GM21390 (cell line): ENCODE measurements around the gene CCBE1.

Source experiments
- ATAC-seq: cut with Tn5 transposase; IDR thresholded peaks from one replicate; pipeline ENCODE4 v1.9.1; 2021; ENCODE audit not compliant: unreplicated experiment

CCBE1 gene

DNA sequence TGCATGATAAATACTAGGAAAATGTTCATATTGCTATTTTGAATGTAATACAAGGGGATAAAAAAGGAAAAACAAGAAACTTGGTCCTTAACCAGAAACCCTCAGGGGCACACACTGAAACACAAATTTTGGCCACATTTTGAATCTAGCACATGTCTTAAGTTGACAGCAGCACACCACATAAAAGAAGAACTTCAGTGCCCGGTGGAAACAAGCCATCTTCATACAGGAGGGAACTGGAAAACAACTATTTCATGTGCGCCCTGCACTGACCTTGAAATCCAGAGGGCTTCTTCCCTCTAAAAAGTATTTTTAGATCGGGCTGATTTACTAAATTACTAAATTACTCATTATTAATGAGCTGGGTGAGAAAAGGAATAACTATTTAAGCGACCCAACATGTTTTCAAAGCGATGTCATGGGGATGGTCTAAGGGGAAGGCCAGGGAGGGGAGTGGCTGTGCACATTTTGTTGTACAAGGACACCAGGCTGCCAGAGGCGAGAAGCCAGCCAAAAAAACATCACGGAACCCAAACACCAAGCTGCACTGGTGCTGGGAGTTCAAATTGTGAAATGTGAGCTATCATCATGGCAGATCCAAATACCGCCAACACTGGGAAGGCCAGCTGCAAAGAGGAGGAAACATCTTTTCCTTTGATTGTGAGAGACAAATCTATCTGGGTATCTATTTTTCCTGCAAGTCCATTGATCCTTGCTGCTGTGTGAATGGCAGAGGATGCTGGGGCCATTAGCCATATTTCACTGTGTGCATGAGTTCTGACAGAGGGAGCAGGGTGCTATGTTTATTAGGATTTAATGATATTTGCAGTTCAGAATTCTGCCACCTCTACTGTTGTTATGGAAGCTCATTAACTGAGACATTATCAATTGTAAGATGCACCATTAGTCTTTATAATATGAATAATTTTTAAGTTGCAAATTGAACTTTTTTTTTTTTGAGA lies 187.5 kb downstream of the CCBE1 start:
- ATAC-seq: no peak

DNA sequence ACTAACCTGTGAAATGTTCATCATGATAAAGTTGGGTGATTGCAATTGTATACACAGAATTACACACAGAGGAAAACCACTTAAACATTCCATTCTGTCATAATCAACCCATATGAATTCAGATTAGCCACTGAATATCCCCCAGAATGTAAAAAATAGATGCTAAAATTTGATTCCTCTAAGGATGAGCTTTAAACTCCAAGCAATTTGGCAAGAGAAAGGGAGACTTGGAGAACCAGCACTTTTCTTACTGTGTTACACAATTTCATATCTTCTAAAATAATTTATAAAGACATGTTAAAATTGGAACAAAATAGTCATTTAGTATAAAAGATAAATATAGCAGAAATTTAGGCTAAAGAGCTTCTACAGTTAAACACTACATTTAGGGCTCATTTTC lies 191.9 kb downstream of the CCBE1 start:
- no peak for ATAC-seq

DNA sequence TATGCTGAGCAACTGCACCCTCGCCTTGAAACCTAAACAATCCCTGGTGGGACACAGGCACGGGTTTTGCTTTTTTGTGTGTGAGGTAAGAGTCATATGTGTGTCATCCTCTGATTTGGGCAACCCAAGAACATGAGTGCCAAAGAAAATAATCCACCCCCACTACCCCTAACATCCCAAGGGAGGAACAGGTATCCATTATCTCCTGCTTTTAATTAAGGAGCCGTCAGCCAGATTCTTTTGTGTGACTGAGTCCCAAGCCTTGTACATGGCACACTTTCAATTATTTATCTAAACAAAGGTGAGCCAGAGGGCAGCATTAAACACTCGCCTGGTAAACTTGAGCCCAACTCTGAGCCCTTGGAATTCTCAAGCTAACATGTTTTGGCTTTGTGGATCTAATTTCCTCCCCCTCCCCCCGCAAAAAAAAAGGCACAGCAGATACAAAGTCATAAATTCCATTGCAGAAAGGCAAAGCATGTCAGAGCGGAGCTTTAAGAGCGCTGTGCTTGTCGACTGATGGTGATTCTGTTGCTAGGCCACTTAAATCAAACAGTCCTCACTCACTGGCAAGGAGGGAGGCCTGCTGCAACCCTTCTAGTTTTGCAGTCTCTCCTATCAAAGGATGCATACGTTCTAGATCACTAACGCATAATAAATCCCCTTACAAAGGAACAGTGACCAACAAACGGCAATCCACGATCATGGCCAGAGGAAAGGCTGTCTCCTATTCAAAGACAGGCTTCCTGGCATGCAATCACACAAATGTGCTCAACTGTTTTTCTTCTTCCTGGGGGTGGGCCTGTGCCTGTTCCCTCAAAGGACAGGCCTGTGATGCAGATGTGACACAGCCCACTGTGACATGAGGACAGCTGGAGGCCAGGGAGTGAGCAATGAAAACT lies 194.7 kb downstream of the CCBE1 start:
- ATAC-seq: no peak

DNA sequence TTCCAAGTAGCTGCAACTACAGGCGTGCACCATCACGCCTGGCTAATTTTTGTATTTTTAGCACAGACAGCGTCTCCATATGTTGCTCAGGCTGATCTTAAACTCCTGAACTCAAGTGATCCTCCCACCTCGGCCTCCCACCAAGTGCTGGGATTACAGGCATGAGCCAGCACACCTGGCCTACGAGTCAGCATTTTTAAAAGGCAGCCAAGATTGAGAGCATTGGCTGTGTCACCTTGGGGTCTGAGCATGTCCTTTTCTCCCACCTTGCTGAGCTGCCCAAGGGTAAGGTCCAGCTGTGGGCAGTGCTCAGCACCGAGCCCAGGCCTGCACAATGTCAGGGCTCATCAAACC lies 195.3 kb downstream of the CCBE1 start:
- no peak for ATAC-seq

DNA sequence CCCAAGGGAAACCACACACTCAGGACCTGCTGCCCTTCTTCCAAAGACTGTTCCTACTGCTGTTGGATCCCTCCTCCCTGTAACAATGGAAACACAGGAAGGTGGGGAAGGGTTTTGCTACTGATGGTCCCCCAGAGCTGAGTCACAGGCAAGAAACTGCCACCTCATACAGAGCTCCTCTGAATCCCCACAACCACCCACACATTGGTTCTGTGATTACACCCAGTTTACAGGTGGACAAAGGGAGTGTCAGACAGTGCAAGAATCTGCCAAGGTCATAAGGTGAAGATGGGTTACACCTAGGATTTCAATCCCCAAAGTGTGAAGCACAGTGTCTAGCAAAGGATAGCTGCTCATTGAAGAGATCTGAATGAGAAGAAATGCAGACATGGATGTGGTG lies 196.5 kb downstream of the CCBE1 start:
- no peak for ATAC-seq

DNA sequence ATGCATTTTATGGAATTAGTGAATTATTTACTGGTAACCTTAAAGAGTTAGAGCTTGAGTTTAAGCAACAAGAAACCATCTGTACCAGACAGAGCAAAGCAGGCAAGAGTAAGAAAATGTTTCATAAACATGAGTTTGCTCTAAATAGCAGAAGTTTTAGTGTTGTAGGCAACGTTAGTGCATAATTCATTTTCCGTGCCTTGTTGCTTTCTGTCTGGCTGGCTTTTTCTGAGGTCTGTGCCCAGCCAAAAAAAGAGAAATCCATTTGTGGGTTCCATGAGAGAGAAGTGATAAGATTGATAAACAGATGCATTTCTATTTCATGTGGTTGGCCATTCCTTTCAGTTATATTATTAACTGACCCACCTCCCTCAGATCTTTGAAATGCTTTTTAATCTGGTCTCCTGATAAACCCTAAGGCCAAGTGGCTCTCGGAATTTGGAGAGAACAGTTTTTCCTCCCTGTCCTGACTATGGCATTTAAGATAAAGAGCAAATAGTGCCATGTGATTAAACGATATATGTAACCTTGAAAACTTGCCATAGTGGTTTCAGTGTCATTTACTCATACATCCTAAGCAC lies 198.6 kb downstream of the CCBE1 start:
- ATAC-seq: no peak

DNA sequence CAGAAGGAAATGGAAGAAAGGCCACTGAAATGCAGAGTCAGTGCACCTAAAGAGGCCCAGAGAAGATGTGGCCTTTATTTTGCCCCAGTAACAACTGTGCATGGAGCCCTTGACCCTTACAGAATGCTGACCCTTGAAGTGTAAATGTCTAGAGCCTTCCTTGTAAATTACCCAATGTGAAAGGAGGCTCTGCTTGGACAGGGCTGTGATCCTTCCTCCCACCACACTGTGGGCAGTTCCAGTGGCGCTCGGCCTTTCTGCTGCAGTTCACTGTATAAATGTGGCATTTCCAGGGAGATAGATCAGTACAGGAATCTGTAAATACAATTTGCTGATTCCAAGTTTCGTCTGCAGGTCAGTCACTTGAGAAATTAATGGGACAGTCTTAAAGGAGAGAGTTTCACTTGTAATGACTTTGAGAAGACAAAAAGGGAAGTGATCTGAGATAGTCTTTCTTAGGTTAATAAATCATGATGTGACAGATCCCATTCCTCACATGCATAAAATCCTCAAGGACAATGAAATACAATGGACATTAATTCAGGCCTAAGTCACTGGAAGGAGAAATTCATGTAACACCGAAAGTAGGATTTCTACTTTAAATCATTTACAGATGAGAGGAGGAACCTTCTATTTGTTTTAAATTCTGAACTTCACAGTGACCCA lies 204.3 kb downstream of the CCBE1 start:
- ATAC-seq: no peak

DNA sequence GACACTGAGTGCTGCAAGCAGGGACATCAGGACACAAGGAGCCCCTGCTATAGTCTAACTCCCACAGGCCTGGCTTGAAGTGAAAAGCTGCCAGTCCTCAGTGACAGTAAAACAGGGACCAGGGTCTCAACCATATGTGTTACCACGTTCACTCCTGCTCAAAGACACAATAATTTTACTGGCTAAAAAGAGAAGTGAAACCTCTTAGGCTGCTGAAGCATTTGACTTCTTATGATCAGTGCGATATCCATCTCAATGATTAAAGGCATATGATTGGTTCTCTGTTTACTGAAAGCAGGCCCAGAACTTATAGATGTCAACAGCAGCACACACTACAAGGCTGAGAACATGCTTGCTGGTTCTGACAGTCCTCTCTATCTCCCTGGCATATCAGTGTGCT lies 208.3 kb downstream of the CCBE1 start:
- ATAC-seq: no peak

DNA sequence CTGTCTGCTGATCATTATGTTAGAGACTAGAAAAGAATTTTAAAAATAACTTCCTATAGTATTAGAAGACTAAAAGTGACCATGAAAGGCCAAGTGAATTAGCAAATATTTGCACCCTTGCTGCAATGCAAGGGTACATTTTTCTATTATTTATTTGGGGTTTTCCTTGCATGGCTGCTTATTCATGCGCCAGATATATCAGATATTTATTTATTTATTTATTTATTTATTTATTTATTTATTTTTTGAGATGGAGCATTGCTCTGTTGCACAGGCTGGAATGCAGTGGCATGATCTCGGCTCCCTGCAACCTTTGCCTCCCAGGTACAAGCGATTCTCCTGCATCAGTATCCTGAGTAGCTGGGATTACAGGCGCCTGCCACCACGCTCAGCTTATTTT lies 211.8 kb downstream of the CCBE1 start:
- no peak for ATAC-seq

DNA sequence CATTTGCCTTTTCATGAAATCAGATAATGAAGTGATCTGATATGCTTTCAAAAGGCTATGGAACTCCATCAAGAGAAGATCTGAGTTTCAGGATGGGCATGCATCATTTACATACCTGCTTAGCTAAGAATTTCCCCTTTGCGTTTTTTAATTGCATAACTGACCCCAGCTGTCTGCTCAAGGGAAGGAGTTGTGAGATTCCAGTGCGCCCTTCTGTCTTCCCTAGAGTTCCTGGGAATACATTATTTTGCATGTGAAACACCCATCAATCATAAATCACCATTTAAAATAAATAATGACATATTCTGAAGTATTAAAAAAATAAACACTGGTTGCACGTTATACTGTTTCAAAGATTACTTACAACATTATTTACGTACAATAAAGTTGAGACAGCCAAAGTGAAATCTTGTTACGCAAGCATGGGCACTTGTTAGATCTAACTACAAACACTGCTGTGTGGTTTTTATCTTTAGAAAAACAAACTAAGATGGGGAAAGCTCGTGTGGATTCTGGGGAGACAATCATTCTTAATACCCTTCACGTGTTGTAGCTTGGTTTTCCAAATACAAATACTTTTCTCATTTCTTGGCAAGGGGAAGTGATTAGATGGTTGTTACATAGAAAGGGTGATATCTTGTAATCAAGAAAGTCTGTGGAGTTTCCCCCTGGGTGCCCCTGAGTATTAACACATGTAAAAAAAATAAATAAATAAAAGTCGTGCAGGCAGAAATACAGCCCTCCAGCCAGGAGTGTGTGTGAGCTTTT lies 212.5 kb downstream of the CCBE1 start:
- ATAC-seq: no peak

DNA sequence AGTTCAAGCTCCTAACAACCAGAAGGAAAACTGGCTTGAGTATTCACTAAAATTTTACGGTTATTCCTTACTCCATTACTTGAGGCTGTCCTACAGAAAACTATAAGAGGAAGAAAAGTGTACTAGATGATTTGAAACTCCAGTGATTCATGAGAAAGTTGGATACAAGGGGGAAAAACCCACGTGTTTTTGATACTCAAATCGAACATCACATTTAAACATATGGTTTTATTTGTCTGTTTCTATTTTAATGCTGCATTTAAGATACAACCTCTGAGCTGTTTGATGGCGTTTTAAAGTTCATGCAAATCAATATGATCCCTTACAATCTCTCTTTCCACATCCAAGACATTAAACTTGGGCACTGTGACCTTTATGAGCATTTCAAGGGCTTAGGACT lies 213.1 kb downstream of the CCBE1 start:
- no peak for ATAC-seq

DNA sequence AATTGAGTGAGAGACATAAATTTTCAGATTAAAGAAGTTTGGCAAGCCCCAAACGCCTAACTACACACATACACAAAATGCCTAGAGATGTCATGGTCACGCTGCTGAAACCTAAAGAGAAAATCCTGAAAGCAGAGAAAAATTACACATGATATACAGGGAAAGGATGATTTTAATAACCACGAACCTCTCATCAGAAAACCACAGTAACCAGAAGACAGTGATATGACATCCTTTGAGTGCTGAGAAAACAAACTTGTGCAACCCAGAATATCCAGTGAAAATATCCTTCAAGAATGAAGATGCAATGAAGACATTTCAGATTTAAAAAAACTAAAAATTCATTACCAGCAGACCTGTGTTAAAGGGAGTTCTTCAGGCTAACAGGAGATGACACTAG lies 215.8 kb downstream of the CCBE1 start:
- no peak for ATAC-seq

DNA sequence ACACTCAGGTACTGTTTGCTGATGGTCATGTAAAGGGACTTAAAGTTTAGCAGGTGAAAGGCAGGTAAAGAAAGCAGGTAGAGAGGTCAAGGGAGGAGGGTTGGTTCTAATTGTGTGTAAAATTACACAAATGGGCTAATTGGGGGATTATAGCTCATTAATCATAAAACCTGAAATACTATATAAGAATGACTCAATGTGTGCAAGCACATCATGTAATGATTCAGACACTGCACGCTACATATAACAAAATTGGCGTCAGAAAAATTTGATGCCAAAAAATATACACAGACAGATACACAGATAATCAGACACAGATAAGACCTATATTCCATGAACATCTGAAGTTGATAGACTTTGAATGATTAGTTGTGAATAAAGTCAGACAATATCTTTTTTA lies 217.4 kb downstream of the CCBE1 start:
- no peak for ATAC-seq

DNA sequence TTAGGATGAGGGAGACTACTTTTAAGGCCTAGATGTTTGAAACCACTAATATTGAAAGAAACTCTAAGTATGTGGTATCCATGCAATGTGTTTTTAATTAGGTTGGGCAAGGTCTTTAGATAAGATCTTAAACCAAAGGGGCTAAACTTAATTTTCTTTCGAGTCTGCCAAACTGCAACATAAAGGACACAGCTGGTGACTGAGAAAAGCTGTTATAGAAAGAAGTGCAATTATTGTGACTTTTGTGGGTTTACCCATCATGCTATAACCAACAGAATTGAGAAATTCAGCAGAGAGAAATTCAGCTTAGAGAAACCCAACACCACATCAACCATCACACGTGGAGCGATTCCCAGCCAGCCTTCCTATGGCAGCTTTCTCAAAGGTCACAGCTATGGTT lies 218.6 kb downstream of the CCBE1 start:
- ATAC-seq: no peak

DNA sequence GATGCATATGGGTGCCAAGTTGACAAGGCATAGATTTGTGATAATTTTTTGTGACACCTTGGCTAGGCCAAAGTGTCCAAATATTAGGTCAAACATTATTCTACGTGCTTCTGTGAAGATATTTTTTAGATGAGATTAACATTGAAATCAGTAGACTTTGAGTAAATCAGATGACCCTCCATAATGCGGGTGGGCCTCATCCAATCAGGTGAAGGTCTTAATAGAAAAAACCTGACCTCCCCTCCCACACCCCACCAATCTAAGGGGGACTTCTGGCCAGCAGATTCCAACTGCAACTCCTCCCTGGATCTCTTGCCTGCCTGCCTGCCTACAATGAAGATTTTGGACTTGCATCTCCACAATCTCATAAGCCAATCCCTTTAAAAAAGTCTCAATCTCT lies 219.4 kb downstream of the CCBE1 start:
- ATAC-seq: no peak

DNA sequence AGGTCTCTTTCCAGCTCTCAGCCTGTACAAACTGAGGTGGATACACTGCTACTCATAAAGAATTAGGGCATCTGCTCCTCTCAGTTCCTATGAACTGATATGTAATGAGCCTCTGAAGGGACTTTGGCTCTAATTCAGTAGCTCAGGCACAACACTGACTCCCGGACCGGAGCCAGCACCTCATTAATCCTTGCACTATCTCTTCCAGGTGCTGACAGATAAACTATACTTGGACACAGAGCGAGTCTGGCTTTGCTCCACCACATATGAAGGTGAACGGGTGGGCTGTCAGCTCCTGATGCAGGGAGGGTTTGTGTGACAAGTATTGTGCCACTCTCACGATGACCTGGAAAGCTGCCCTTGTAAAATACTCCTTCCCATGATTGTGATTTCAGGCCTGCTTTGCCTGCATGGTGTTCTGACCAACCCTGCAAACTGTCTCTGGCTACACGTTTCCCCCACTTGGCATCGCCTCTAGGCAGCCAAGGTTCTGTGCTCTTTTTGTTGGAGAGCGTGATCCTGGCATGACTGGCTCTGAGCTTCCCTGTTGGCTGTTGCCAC lies 226.6 kb downstream of the CCBE1 start:
- ATAC-seq: no peak

DNA sequence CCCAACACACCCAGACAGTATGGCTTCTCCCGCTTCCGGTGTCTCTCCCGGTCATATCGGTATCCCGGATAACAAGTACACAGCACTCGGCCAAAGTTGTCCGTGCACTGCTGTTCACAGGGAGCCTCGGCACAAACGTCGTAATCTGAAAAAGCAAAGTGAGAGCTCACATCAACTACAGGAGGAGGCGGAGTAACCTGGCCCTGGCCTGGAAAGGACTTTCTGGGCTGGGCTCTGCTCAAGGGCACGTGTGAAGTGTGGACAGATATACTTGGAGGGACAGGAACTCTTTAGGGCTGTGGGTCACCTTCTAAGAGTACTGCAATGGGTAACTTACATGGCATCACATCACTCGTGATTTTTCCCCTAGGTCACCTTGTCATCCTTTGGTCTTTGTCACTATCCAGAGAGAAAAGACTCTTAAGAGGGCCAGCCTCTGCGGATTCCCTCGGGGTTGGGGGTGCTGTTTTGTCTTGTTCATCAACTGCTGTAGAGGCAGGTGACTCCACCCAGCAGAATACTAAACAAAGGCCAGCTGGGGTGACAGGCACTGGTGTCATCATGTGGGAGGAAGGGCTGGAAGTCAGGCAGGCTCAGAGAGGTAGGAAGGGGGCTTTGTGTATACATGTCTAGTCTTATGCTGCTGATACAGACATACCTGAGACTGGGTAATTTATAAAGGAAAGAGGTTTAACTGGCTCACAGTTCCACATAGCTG lies 227.6 kb downstream of the CCBE1 start:
- no peak for ATAC-seq

DNA sequence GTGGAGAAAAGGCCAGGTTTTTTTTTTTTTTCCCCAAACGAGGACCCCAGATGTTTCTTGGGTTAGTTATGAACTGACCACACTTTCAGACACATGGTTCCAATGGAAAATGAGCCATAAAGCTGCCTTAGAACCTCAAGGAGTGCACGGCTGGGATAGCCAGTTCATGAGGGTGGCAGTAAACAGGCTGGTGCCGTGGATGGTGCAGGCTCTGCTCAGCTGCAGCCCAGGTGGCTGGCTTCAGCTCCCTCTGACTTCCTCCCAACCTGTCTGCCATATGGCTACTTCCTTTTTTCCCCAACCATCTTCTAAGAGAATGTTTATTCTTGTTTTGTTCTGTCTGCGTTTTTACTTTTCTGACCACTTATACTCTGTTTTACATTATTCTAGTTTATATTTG lies 228.4 kb downstream of the CCBE1 start:
- no peak for ATAC-seq

DNA sequence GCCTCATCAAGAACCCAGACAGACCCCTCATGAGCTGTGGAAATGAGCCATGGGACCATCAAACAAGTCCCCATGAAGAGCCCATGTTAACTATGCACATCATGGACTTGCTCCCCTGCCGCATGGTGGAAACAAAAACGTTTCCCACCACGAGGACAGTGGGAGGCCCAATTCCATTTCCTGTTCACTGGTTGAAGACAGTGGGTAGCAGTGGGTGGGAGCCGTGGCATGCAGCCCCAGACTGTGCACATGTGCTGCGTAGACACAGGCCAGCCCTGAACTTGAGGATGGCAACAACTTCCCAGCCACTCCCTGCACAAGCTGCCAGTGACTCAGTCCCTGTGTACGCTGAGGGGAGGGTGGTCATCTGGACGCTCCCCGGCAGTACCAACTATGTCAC lies 229.7 kb downstream of the CCBE1 start:
- ATAC-seq: no peak
